Neural progenitor cell (in vitro differentiated cells): ENCODE results near the gene CD81. TPM values are rescaled to one million over a fixed set of nuclear protein-coding genes. Genes with fewer than 3 reads are reported as not detected.

Source experiments
- DNase-seq: peaks from one replicate; pipeline ENCODE4 v3.0.0-alpha.2; 2016; ENCODE audit warnings: low spot score
- H2AFZ ChIP-seq: fragments of 200-600 bp; sonication (generic); replicated peaks from 2 replicates; pipeline ENCODE4 v1.6.1; 2016; ENCODE audit warnings: antibody characterized with exemption
- H3F3A ChIP-seq: fragments of 200-600 bp; sonication (generic); 2 replicates; pipeline ENCODE4 v1.6.1; 2016; ENCODE audit warnings: antibody characterized with exemption, low read depth
- H3K27ac ChIP-seq: fragments of 200-600 bp; sonication (generic); 2 replicates; pipeline ENCODE4 v1.5.1; 2016; ENCODE audit warnings: mild to moderate bottlenecking
- H3K27me3 ChIP-seq: fragments of 200-600 bp; sonication (generic); 2 replicates; pipeline ENCODE4 v1.6.1; 2016; ENCODE audit warnings: mild to moderate bottlenecking, moderate library complexity
- H3K36me3 ChIP-seq: fragments of 200-600 bp; sonication (generic); 2 replicates; pipeline ENCODE4 v1.5.1; 2016
- H3K4me1 ChIP-seq: fragments of 200-600 bp; sonication (generic); 2 replicates; pipeline ENCODE4 v1.6.1; 2016; ENCODE audit warnings: mixed run types
- H3K4me2 ChIP-seq: fragments of 200-600 bp; sonication (generic); 2 replicates; pipeline ENCODE4 v1.6.1; 2016
- H3K4me3 ChIP-seq: fragments of 200-600 bp; sonication (generic); 2 replicates; pipeline ENCODE4 v1.5.1; 2016
- H3K79me2 ChIP-seq: fragments of 200-600 bp; sonication (generic); 2 replicates; pipeline ENCODE4 v1.6.1; 2016; ENCODE audit warnings: low read depth
- H3K9ac ChIP-seq: fragments of 200-600 bp; sonication (generic); 2 replicates; pipeline ENCODE4 v1.6.1; 2016
- H3K9me3 ChIP-seq: fragments of 200-600 bp; sonication (generic); 2 replicates; pipeline ENCODE4 v1.5.1; 2016; ENCODE audit warnings: low read depth
- H4K20me1 ChIP-seq: fragments of 200-600 bp; sonication (generic); 2 replicates; pipeline ENCODE4 v1.6.1; 2016; ENCODE audit warnings: low read depth
- H3K27ac Mint-ChIP-seq: 3 replicates; pipeline ENCODE4 v1.8.0; 2021; ENCODE audit warnings: mixed read lengths
- H3K27me3 Mint-ChIP-seq: 2 replicates; pipeline ENCODE4 v1.8.0; 2022; ENCODE audit warnings: low read depth, mild to moderate bottlenecking, inconsistent platforms, moderate library complexity, mixed read lengths; ENCODE audit not compliant: insufficient read depth
- H3K36me3 Mint-ChIP-seq: 3 replicates; pipeline ENCODE4 v1.8.0; 2021; ENCODE audit warnings: mixed read lengths
- H3K4me1 Mint-ChIP-seq: 3 replicates; pipeline ENCODE4 v1.8.0; 2021; ENCODE audit warnings: mixed read lengths
- H3K4me3 Mint-ChIP-seq: 3 replicates; pipeline ENCODE4 v1.8.0; 2021; ENCODE audit warnings: mild to moderate bottlenecking, moderate library complexity, mixed read lengths
- H3K9me3 Mint-ChIP-seq: 3 replicates; pipeline ENCODE4 v1.8.0; 2020; ENCODE audit warnings: mixed read lengths
- CTCF ChIP-seq: fragments of 200-600 bp; sonication (generic); IDR thresholded peaks from 2 replicates; pipeline ENCODE4 v1.5.1; 2017; ENCODE audit warnings: antibody characterized with exemption, mild to moderate bottlenecking
- EZH2 ChIP-seq: fragments of 200-600 bp; sonication (generic); IDR thresholded peaks from 2 replicates; pipeline ENCODE4 v1.6.1; 2017; ENCODE audit warnings: antibody characterized with exemption, mild to moderate bottlenecking, moderate library complexity
- EZH2phosphoT487 ChIP-seq: fragments of 200-600 bp; sonication (generic); IDR thresholded peaks from 2 replicates; pipeline ENCODE4 v1.6.1; 2017; ENCODE audit warnings: antibody characterized with exemption
- total RNA-seq: library from RNA; depleted of rRNA; stranded (reverse); fragments of >200 nt; gene quantifications from 2 replicates; pipeline ENCODE4 v1.2.3, GENCODE V29; 2015; ENCODE audit warnings: low replicate concordance

CD81 gene
- total RNA-seq, 1 donor from 2014 or later: 87.6 TPM

GRCh38 chr11:2436013-2436520 lies 59.0 kb downstream of the CD81 start:
- Histone ChIP-seq H3F3A (no peaks in the 10 kb centered on the region), H4K20me1 (no peaks in the 10 kb centered on the region), H3K4me1 (no peaks in the 10 kb centered on the region), H3K4me3 (no peak overlapping the region), H3K9me3 (no peaks in the 10 kb centered on the region), H3K79me2 (no peaks in the 10 kb centered on the region), H3K27ac (no peak overlapping the region), H3K36me3 (no peaks in the 10 kb centered on the region), H2AFZ (no peak overlapping the region), H3K27me3 (peaks cover 63% of the 10 kb centered on the region), H3K9ac (no peak overlapping the region), H3K4me2 (no peak overlapping the region)
- Mint-ChIP-seq H3K4me1 (no peaks in the 10 kb centered on the region), H3K4me3 (no peak overlapping the region), H3K36me3 (no peaks in the 10 kb centered on the region), H3K27ac (no peak overlapping the region), H3K27me3 (peaks cover 9% of the 10 kb centered on the region), H3K9me3 (no peaks in the 10 kb centered on the region)
- no peak for DNase-seq
- TF ChIP-seq EZH2 (no peak), CTCF (no peak)

GRCh38 chr11:2436521-2437031 lies 59.5 kb downstream of the CD81 start:
- no peaks in the 10 kb centered on the region for H3K36me3 Mint-ChIP-seq
- H3K27ac Mint-ChIP-seq: no peak overlapping the region
- H3K9me3 Mint-ChIP-seq: no peaks in the 10 kb centered on the region
- Histone ChIP-seq H3K27me3 (peaks cover 68% of the 10 kb centered on the region), H3F3A (no peaks in the 10 kb centered on the region), H3K79me2 (no peaks in the 10 kb centered on the region), H4K20me1 (no peaks in the 10 kb centered on the region), H3K27ac (no peak overlapping the region), H3K4me1 (no peaks in the 10 kb centered on the region), H3K4me2 (no peak overlapping the region), H2AFZ (no peak overlapping the region), H3K9me3 (no peaks in the 10 kb centered on the region), H3K4me3 (no peak overlapping the region), H3K36me3 (no peaks in the 10 kb centered on the region), H3K9ac (no peak overlapping the region)
- TF ChIP-seq CTCF (no peak), EZH2phosphoT487 (no peak), EZH2 (no peak)
- no peaks in the 10 kb centered on the region for H3K4me1 Mint-ChIP-seq
- no peak overlapping the region for H3K4me3 Mint-ChIP-seq
- no peak for DNase-seq
- peaks cover 13% of the 10 kb centered on the region for H3K27me3 Mint-ChIP-seq

- H3K27ac ChIP-seq: no peak overlapping the region
- TF ChIP-seq EZH2phosphoT487: no peak
- no peak for TF ChIP-seq CTCF
- H3K4me3 ChIP-seq: no peak overlapping the region
- no peaks in the 10 kb centered on the region for H3K79me2 ChIP-seq
- H3K4me1 ChIP-seq: no peaks in the 10 kb centered on the region
- no peak overlapping the region for H2AFZ ChIP-seq
- Mint-ChIP-seq H3K9me3 (peaks cover 2% of the 10 kb centered on the region), H3K36me3 (no peaks in the 10 kb centered on the region), H3K27ac (no peak overlapping the region), H3K4me3 (no peak overlapping the region), H3K4me1 (no peaks in the 10 kb centered on the region), H3K27me3 (peaks cover 21% of the 10 kb centered on the region)
- H3K9me3 ChIP-seq: no peaks in the 10 kb centered on the region
- no peaks in the 10 kb centered on the region for H4K20me1 ChIP-seq
- H3F3A ChIP-seq: no peaks in the 10 kb centered on the region
- DNase-seq: no peak
- H3K4me2 ChIP-seq: no peak overlapping the region
- no peaks in the 10 kb centered on the region for H3K36me3 ChIP-seq
- peaks cover 77% of the 10 kb centered on the region for H3K27me3 ChIP-seq
- no peak overlapping the region for H3K9ac ChIP-seq
Measured at GRCh38 chr11:2437516-2437915, 60.4 kb downstream of the CD81 start.
